Epithelial cell of esophagus (primary cell): ENCODE measurements around the gene KRT33A.
A peak's percentile ranks its signal among the peaks of the same experiment; 100 is the strongest.

Experiments used
- DNase-seq: peaks from one replicate; pipeline ENCODE4 v3.0.0; 2010; ENCODE audit warnings: low read depth
- H3K4me3 ChIP-seq: 2 replicates; pipeline ENCODE4 v1.5.1; 2011; ENCODE audit warnings: mild to moderate bottlenecking, low read length, control low read depth
- TF ChIP-seq, protein P1 (sequence below): IDR thresholded peaks from 2 replicates; pipeline ENCODE4 v1.5.1; 2011; ENCODE audit warnings: low read depth, mild to moderate bottlenecking, low read length, control low read depth, inconsistent platforms; ENCODE audit not compliant: insufficient read depth; ENCODE audit errors: missing control alignments

The KRT33A gene

DNA sequence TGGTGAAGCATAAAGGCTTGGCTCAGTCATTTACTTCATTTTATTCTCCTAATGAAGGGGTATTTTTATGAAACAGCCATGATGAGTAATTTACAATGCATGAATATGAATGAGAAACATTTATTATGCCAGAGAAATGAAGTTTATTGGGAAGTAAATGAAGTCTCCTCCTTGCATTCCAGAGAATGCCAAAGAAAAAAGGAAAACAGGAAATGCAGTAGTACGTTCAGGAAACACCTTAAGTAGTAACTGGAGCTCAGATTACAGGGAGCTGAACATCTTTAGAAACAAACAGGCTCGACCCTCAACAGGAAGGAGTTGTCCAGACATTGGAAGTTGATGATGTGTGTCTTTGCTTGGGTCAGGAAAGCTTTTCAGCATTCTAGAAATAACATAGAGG lies 26.9 kb upstream of the KRT33A start:
- TF ChIP-seq, protein P1, sequence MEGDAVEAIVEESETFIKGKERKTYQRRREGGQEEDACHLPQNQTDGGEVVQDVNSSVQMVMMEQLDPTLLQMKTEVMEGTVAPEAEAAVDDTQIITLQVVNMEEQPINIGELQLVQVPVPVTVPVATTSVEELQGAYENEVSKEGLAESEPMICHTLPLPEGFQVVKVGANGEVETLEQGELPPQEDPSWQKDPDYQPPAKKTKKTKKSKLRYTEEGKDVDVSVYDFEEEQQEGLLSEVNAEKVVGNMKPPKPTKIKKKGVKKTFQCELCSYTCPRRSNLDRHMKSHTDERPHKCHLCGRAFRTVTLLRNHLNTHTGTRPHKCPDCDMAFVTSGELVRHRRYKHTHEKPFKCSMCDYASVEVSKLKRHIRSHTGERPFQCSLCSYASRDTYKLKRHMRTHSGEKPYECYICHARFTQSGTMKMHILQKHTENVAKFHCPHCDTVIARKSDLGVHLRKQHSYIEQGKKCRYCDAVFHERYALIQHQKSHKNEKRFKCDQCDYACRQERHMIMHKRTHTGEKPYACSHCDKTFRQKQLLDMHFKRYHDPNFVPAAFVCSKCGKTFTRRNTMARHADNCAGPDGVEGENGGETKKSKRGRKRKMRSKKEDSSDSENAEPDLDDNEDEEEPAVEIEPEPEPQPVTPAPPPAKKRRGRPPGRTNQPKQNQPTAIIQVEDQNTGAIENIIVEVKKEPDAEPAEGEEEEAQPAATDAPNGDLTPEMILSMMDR = no peak
- no peak overlapping the region for H3K4me3 ChIP-seq
- DNase-seq = peak; percentile 25

DNA sequence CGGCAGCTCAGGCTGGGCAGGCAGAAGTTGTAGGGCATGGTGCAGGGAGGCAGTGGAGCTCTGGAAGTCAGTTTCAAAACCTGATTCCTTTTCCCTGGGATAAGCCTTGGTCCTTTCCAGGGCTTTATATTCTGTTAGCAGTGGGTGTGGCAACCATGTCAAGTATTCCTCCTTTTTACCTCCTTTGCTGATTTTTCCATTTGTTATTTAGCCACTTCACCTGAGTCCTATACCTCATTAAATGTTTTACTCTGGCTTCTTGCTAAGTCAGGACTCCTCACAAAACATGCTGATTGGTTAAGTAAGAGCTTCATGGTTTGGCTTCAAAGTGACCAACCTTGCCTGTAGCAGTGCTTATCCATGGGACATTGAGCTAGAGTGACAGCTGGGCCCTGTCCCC lies 19.1 kb upstream of the KRT33A start, which contains the start of gene KRT33B:
TSS of gene KRT33B (minus strand) at position 101 of the 400 bp plus-strand sequence. CDS start at position 38, 63 bp downstream.
- no peak within 1 kb of the TSS for H3K4me3 ChIP-seq
- DNase-seq = no peak
- TF ChIP-seq, protein P1 = no peak

DNA sequence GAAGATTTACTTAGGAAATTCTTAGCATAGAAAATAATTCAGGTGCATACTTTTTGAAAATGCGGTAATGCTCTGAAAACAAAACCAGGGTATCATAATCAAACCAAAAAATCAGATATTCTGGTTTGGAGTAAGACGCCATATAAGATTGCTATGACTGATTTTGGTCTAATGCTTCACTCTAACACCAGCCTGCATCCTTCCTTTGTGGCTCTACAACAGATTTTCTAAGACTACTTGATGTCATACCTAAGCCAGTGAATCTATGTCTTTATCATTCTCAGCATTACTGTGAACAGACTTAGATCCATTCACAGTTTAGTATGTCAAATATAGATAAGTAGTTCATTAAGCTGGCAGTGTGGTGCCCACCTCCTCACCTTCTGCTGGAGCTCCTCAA lies 18.4 kb upstream of the KRT33A start:
- TF ChIP-seq, protein P1 = no peak
- no peak for DNase-seq
- no peak overlapping the region for H3K4me3 ChIP-seq

DNA sequence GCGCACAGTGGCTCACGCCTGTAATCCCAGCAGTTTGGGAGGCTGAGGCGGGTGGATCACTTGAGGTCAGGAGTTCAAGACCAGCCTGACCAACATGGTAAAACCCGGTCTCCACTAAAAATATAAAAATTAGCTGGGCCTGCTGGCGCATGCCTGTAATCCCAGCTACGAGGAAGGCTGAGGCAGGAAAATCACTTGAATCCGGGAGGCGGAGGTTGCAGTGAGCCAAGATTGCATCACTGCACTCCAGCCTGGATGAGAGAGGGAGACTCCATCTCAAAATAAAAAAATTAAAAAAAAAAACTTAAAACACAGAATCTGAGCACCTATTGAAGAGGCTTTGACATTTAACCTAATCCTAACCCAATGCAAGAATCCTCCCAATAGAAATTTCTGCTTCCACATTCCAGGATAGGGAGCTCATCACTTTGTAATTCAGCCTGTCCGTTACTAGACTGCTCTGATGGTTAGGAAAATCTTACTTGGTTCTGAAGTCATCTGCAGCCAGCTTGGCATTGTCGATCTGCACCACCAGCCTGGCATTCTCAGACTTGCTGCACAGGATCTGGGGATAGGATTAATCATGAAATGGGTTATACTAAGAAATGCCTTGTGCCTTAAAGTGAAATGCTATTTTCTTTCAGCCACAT lies 16.9 kb upstream of the KRT33A start:
- peak; percentile 74 for DNase-seq
- TF ChIP-seq, protein P1 = no peak
- no peak overlapping the region for H3K4me3 ChIP-seq

DNA sequence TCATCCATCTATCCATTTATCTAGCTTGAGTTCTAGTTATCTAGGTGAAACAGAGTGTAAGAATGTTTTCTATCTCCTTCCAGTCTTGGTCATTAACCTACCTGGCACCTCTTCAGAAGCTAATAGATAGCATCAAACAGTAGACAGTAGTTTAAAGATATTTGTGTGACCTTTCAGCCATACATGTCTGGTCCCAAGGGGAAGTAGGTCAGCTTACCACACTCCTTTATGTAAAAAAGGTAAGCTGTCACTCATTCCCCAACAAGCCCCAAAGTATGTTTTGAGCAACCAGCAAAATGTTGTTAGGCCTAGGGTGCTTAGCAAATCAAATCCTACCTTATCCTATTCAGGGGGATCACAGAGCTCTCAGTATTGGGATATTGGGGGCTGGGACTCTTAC lies 15.4 kb upstream of the KRT33A start:
- H3K4me3 ChIP-seq = no peak overlapping the region
- TF ChIP-seq, protein P1 = no peak
- no peak for DNase-seq

DNA sequence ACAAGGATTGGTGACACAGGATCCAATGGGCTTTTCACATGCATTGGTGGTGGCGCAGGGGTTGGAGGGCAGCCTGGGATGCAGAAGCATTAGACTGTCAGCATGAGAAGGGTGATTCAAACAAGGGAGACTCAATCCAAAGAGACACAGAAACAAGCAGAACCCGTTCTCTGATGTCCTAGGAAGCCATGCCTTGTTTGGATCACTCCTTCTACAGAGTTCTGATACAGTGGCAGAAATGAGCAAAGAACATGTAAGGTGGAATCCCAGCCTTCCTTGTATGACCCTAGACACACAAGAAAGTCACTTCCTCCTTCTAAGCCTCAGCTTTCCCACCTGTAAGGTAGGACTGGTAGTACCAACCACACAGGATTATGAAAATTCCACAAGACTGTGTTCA lies 13.3 kb upstream of the KRT33A start:
- no peak overlapping the region for H3K4me3 ChIP-seq
- TF ChIP-seq, protein P1 = no peak
- DNase-seq = peak; percentile 61
